ENCODE results near the gene FGF1. TPM values are rescaled to one million over a fixed set of nuclear protein-coding genes. Genes with fewer than 3 reads are reported as not detected.

Gene FGF1
- 0.35 to 1.4 TPM (median 0.47 TPM) in 4 of 5 replicates, not detected in the other for total RNA-seq (2022; extraction: Qiagen RNA extraction; ENCODE audit: low read depth)

DNA sequence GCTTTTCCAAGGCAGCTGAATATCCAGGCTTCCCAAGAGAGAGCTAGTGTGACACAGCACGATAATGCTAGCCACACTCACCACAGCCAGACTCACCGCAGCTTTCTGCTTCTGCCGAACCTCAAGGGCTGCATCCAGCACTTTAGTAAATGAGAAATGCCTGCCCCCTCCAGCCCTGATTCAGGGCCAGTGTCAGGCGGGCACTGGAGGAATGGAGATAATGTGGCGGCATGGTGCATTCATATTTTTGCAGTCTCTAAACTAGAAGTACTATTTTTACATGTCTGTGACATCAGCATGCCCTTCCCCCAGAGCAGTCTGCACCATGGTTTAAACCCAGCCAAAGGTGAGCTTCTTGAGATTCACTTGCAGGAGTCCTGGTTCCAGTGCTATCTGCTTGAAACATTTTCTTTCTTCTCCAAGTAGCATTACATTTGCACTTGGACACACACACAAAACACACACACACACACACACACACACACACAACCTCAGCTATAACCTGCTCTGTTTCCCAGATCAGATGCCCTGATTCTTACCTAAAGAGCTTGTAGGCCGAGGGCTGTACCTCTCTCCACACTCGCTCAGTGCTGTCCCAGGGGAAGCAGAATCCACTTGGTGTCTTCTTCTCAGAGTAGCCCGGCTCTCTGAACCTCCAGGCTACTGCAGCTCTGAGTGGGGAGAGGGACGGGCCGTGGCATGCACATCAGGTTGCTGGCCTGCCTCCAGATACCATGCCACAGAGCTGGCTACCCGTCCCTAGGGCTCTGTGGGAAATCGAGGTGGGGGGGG is at the start of gene FGF1:
TSS of gene FGF1 (minus strand) at position 673 of the 792 bp plus-strand sequence. CDS start 71,963 bp downstream, outside the sequence.

Other genes starting within 250 kb of the FGF1 start
- 5.9 to 9.5 TPM (median 8.8 TPM) in 5 replicates for gene ARHGAP26, start 84.3 kb upstream of the FGF1 start, total RNA-seq (2022; extraction: Qiagen RNA extraction; ENCODE audit: low read depth)